HepG2 (cell line): ENCODE data around the gene HNRNPC. TPM values are rescaled to one million over a fixed set of nuclear protein-coding genes. Genes with fewer than 3 reads are reported as not detected.
A peak's percentile ranks its signal among the peaks of the same experiment; 100 is the strongest.

Experiments used
- AFF4 ChIP-seq: sonication (generic); formaldehyde crosslinking; IDR thresholded peaks from 2 replicates; pipeline ENCODE4 v1.4.0; 2020; ENCODE audit warnings: missing genetic modification reagents
- CENPT ChIP-seq: sonication (generic); formaldehyde crosslinking; IDR thresholded peaks from 2 replicates; pipeline ENCODE4 v1.8.0; 2022; ENCODE audit warnings: low read depth, mild to moderate bottlenecking, moderate library complexity, missing genetic modification reagents
- KAT7 ChIP-seq: IDR thresholded peaks from 2 replicates; pipeline ENCODE4 v1.6.1; 2018; ENCODE audit warnings: borderline replicate concordance, missing compliant biosample characterization
- NCOR1 ChIP-seq: fragments of 200-600 bp; sonication (generic); IDR thresholded peaks from 2 replicates; pipeline ENCODE4 v1.7.0; 2017; ENCODE audit warnings: antibody characterized with exemption, low read length, borderline replicate concordance
- NFATC3 ChIP-seq: sonication (generic); formaldehyde crosslinking; IDR thresholded peaks from 2 replicates; pipeline ENCODE4 v1.5.1; 2020; ENCODE audit warnings: mild to moderate bottlenecking, missing genetic modification reagents
- PBX2 ChIP-seq: IDR thresholded peaks from 2 replicates; pipeline ENCODE4 v1.6.1; 2016; ENCODE audit warnings: control low read depth
- PHF8 ChIP-seq: sonication (generic); formaldehyde crosslinking; IDR thresholded peaks from 2 replicates; pipeline ENCODE4 v1.5.0; 2020; ENCODE audit warnings: missing genetic modification reagents
- PPARG ChIP-seq: conservative IDR thresholded peaks from 2 replicates; pipeline ENCODE4 v1.6.1; 2016; ENCODE audit warnings: missing biosample characterization, missing genetic modification reagents
- SIN3A ChIP-seq: IDR thresholded peaks from 2 replicates; pipeline ENCODE4 v1.6.1; 2011; ENCODE audit warnings: low read depth, mild to moderate bottlenecking, control low read depth, low read length, borderline replicate concordance
- ZFY ChIP-seq: sonication (generic); formaldehyde crosslinking; IDR thresholded peaks from 2 replicates; pipeline ENCODE4 v1.4.0; 2020; ENCODE audit warnings: missing genetic modification reagents
- ZNF20 ChIP-seq: sonication (generic); formaldehyde crosslinking; IDR thresholded peaks from 2 replicates; pipeline ENCODE4 v1.4.0; 2020; ENCODE audit warnings: mild to moderate bottlenecking, moderate library complexity, missing genetic modification reagents
- ZNF543 ChIP-seq: sonication (generic); formaldehyde crosslinking; IDR thresholded peaks from 2 replicates; pipeline ENCODE4 v1.4.0; 2020; ENCODE audit warnings: mild to moderate bottlenecking, missing genetic modification reagents
- polyA plus RNA-seq, 8 experiments: library from polyadenylated mRNA; depleted of rRNA in 3 of 8; stranded (reverse) in 7 of 8; unstranded in 1 of 8; fragments of >200 nt; fragmentation: Illumina TruSeq in 4 of 8; extraction: Trizol in 4 of 8; gene quantifications; 2 replicates each; pipeline versions ENCODE4 v1.2.1 to v1.2.3, GENCODE V29; 2011 to 2016; ENCODE audit warnings: low read depth in 4 of 8, missing spikeins in 1 of 8, mixed read lengths in 1 of 8; ENCODE audit not compliant: insufficient read depth in 1 of 8
- total RNA-seq, 5 experiments: library from RNA; depleted of rRNA; stranded (reverse); fragments of >200 nt; fragmentation: Illumina TruSeq; extraction: Trizol; gene quantifications; 2 replicates each; pipeline ENCODE4 v1.2.3, GENCODE V29; 2016; ENCODE audit warnings: low read depth in 1 of 5

HNRNPC gene
- total and polyA plus RNA-seq, 2 of the 13 experiments (the other 11 are each of a cell fraction or from before 2014, with no cell fraction given), result 628 to 1,099 TPM

- TF ChIP-seq AFF4 (CRISPR knock-in tag) (0 out of 2 replicates have a peak, but pooled peaks have one; percentile 31), ZFY (no peak), CENPT (no peak), ZNF20 (CRISPR knock-in tag) (0 out of 2 replicates have a peak, but pooled peaks have one; percentile 74), SIN3A (peak; percentile 13; the same call in 1 of the 2 replicates), PHF8 (no peak; the same call in 1 of the 2 replicates), NCOR1 (no peak), PBX2 (peak; percentile 60), PPARG (CRISPR knock-in tag) (0 out of 2 replicates have a peak, but pooled peaks have one; percentile 9), NFATC3 (no peak), KAT7 (CRISPR knock-in tag) (peak; percentile 54; the same call in 1 of the 2 replicates), ZNF543 (CRISPR knock-in tag) (peak; percentile 25; the same call in 1 of the 2 replicates)
Observed at GRCh38 chr14:21267431-21267845, 1.8 kb downstream of the HNRNPC start (continued).
